Neuronal stem cell (in vitro differentiated cells): ENCODE measurements around the gene ENKUR.
"Not testable (repeated sequence)": the region's sequence is repeated elsewhere in the genome, so short reads cannot be mapped to it uniquely, and the experiment has no call there.

Experiments
- DNase-seq: peaks from one replicate; pipeline ENCODE4 v3.0.0-alpha.2; 2013; ENCODE audit warnings: low spot score
- H2AFZ ChIP-seq: one replicate; pipeline ENCODE4 v1.6.1; 2013; ENCODE audit warnings: mild to moderate bottlenecking, low read length, inconsistent platforms
- H2AK5ac ChIP-seq: 2 replicates; pipeline ENCODE4 v1.6.1; 2013; ENCODE audit warnings: low read depth, mild to moderate bottlenecking, inconsistent platforms, low read length, moderate library complexity, mixed read lengths
- H2BK120ac ChIP-seq: 2 replicates; pipeline ENCODE4 v1.6.1; 2013; ENCODE audit warnings: low read depth, mild to moderate bottlenecking, inconsistent platforms, low read length, moderate library complexity, mixed read lengths
- H2BK12ac ChIP-seq: one replicate; pipeline ENCODE4 v1.6.1; 2013; ENCODE audit warnings: low read length, inconsistent platforms
- H2BK15ac ChIP-seq: 2 replicates; pipeline ENCODE4 v1.6.1; 2013; ENCODE audit warnings: mild to moderate bottlenecking, low read length, inconsistent platforms, mixed read lengths
- H2BK5ac ChIP-seq: one replicate; pipeline ENCODE4 v1.6.1; 2013; ENCODE audit warnings: inconsistent platforms, mild to moderate bottlenecking, low read length, moderate library complexity
- H3K14ac ChIP-seq: one replicate; pipeline ENCODE4 v1.6.1; 2013; ENCODE audit warnings: low read length, inconsistent platforms
- H3K18ac ChIP-seq: 2 replicates; pipeline ENCODE4 v1.6.1; 2013; ENCODE audit warnings: low read length, inconsistent platforms
- H3K23ac ChIP-seq: 2 replicates; pipeline ENCODE4 v1.6.1; 2013; ENCODE audit warnings: low read depth, mild to moderate bottlenecking, mixed read lengths, low read length, inconsistent platforms; ENCODE audit not compliant: poor library complexity
- H3K27ac ChIP-seq: replicated peaks from 3 replicates; pipeline ENCODE4 v1.5.1; 2013; ENCODE audit warnings: low read length, inconsistent platforms
- H3K27me3 ChIP-seq, 3 experiments: 2 replicates each; pipeline ENCODE4 v1.6.1; 2013; ENCODE audit warnings: low read length in 3 of 3, mild to moderate bottlenecking in 2 of 3, inconsistent platforms in 1 of 3, low read depth in 1 of 3, mixed read lengths in 1 of 3, moderate library complexity in 1 of 3; ENCODE audit not compliant: control insufficient read depth in 3 of 3, insufficient read depth in 3 of 3
- H3K36me3 ChIP-seq, 2 donors: replicated peaks in 1 of 2; 2 replicates each; pipeline ENCODE4 v1.6.1; 2013; ENCODE audit warnings: low read length in 2 of 2; ENCODE audit not compliant: control insufficient read depth in 2 of 2, insufficient read depth in 2 of 2
- H3K4ac ChIP-seq: 2 replicates; pipeline ENCODE4 v1.6.1; 2013; ENCODE audit warnings: inconsistent platforms, mild to moderate bottlenecking, low read length, moderate library complexity
- H3K4me1 ChIP-seq, 2 donors: 1 replicate in 1 of 2; 2 replicates in 1 of 2; pipeline ENCODE4 v1.6.1; 2013; ENCODE audit warnings: low read length in 2 of 2, low read depth in 1 of 2; ENCODE audit not compliant: control insufficient read depth in 2 of 2, insufficient read depth in 1 of 2
- H3K4me2 ChIP-seq: one replicate; pipeline ENCODE4 v1.6.1; 2013; ENCODE audit warnings: mild to moderate bottlenecking, low read length, inconsistent platforms; ENCODE audit not compliant: insufficient read depth, poor library complexity, severe bottlenecking
- H3K4me3 ChIP-seq, 2 donors: 2 replicates each; pipeline ENCODE4 v1.5.1; 2013; ENCODE audit warnings: low read length in 2 of 2, mild to moderate bottlenecking in 2 of 2, inconsistent platforms in 1 of 2, moderate library complexity in 1 of 2
- H3K79me1 ChIP-seq: one replicate; pipeline ENCODE4 v1.6.1; 2013; ENCODE audit warnings: low read depth, mild to moderate bottlenecking, inconsistent platforms, low read length, moderate library complexity
- H3K9ac ChIP-seq: one replicate; pipeline ENCODE4 v1.6.1; 2013; ENCODE audit warnings: mild to moderate bottlenecking, low read depth, low read length, inconsistent platforms; ENCODE audit not compliant: poor library complexity
- H3K9me3 ChIP-seq, 2 donors: replicated peaks in 1 of 2; 2 replicates each; pipeline versions ENCODE3 to v1.6.1; 2013; ENCODE audit warnings: low read length in 2 of 2, mild to moderate bottlenecking in 2 of 2, inconsistent platforms in 1 of 2, low read depth in 1 of 2, mixed read lengths in 1 of 2, moderate library complexity in 1 of 2; ENCODE audit not compliant: control insufficient read depth in 2 of 2, insufficient read depth in 1 of 2
- H4K8ac ChIP-seq: one replicate; pipeline ENCODE4 v1.6.1; 2013; ENCODE audit warnings: low read depth, mild to moderate bottlenecking, inconsistent platforms, low read length, moderate library complexity
- H4K91ac ChIP-seq: one replicate; pipeline ENCODE4 v1.6.1; 2013; ENCODE audit warnings: low read length, low read depth, mild to moderate bottlenecking, inconsistent platforms; ENCODE audit not compliant: poor library complexity
- WGBS, 2 donors: extraction: QIAGEN DNeasy Blood & Tissue Kit; methylation state at CpG; one replicate each; pipeline ENCODE4 v1.1.7; 2013; ENCODE audit warnings: missing lambda C conversion rate in 2 of 2, mixed read lengths in 1 of 2; ENCODE audit not compliant: insufficient read length in 2 of 2, insufficient replicate concordance in 1 of 2; ENCODE audit errors: extremely low coverage in 2 of 2; 5-methylcytosine and 5-hydroxymethylcytosine counted together

Gene ENKUR

DNA sequence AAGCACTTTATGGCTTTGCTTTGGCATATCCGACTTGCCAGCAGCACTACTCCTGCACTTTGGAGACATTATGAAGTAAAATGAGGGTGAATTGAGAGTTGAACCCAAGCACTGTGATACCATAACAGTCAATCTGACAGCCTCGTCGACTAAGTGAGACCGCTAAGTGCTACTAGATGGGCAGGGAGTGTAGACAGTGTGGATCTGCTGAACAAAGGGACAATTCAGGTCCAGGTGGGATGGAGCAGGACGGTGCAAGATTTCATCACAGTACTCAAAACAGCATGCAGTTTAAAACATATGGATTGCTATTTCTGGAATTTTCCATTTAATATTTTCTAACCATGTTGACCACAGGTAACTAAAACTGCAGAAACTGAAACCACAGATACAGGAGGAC lies 42.8 kb downstream of the ENKUR start:
- Histone ChIP-seq H2AFZ (no peak overlapping the region), H2BK5ac (no peak overlapping the region), H3K4ac (no peak overlapping the region), H2BK12ac (no peak overlapping the region), H3K27ac (no peak overlapping the region), H3K79me1 (no peaks in the 10 kb centered on the region), H3K18ac (no peak overlapping the region), H3K4me3 (no peak overlapping the region), H3K36me3 (no peaks in the 10 kb centered on the region), H4K91ac (no peak overlapping the region), H3K14ac (no peak overlapping the region), H3K23ac (no peak overlapping the region), H3K27me3 (no peaks in the 10 kb centered on the region), H2BK15ac (no peak overlapping the region), H3K4me1 (peaks cover 0 to 1% of the 10 kb centered on the region in 2 donors), H3K9me3 (no peaks in the 10 kb centered on the region), H3K9ac (no peak overlapping the region), H2BK120ac (no peak overlapping the region), H2AK5ac (no peak overlapping the region), H4K8ac (no peak overlapping the region), H3K4me2 (no peak overlapping the region)
- WGBS, 2 donors: no CpG with 5 or more reads among the region's 5 CpGs
- DNase-seq: no peak

DNA sequence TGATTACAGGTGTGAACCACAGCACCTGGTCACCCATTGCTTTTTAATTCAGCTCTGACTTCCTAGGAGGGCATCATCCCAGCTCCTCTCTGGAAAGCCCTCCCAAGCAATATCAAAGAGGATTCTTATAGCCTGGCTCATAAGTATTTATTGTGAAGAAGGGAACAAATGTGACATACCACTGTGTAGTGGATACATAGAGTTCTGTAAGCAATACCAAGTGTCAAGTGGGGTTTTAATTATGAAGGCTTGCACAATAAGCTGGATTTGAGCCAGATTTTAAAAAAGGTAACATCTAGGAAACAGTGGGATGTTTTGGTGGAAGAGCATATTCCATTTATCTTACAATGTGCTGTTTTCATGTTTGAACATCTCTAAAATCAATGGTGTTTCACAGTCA lies 44.6 kb downstream of the ENKUR start:
- no peak overlapping the region for H2AFZ ChIP-seq
- H3K9ac ChIP-seq: no peak overlapping the region
- H2BK120ac ChIP-seq: no peak overlapping the region
- no peak overlapping the region for H2BK12ac ChIP-seq
- peaks cover 3% of the 10 kb centered on the region for H3K79me1 ChIP-seq
- no peak overlapping the region for H3K4me3 ChIP-seq
- H3K4me2 ChIP-seq: peak overlapping the region; percentile 4
- no peak overlapping the region for H3K18ac ChIP-seq
- H3K4me1 ChIP-seq: peaks cover 0 to 1% of the 10 kb centered on the region in 2 donors
- H3K27ac ChIP-seq: no peak overlapping the region
- no peak overlapping the region for H4K91ac ChIP-seq
- no peak overlapping the region for H2BK5ac ChIP-seq
- H4K8ac ChIP-seq: no peak overlapping the region
- peaks cover 0 to 3% of the 10 kb centered on the region in 2 donors for H3K9me3 ChIP-seq
- H2BK15ac ChIP-seq: no peak overlapping the region
- H3K23ac ChIP-seq: no peak overlapping the region
- no peaks in the 10 kb centered on the region for H3K27me3 ChIP-seq
- H2AK5ac ChIP-seq: no peak overlapping the region
- H3K14ac ChIP-seq: no peak overlapping the region
- DNase-seq: no peak
- no peaks in the 10 kb centered on the region for H3K36me3 ChIP-seq
- no peak overlapping the region for H3K4ac ChIP-seq

DNA sequence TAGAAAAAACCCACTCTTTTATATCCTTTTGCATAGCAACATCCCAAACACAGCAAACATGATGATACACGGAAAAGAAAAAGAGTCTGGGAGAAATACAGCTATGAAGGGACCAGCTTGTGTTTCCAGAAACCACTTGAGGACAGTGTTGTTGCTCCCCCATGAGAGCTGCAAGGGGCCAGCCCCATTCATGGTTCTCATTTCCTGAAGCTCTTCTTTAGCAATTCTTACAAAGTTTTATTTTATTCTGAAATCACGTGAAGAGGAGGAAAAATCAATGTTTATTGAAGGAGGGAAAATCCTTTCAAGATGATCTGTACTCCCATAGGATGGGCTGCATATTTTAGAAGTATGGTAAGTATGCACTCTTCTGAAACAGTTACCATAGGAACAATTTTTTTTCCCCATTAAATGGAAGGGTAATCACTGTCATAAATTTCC lies 46.1 kb downstream of the ENKUR start:
- peaks cover 0 to 1% of the 10 kb centered on the region in 2 donors for H3K4me1 ChIP-seq

DNA sequence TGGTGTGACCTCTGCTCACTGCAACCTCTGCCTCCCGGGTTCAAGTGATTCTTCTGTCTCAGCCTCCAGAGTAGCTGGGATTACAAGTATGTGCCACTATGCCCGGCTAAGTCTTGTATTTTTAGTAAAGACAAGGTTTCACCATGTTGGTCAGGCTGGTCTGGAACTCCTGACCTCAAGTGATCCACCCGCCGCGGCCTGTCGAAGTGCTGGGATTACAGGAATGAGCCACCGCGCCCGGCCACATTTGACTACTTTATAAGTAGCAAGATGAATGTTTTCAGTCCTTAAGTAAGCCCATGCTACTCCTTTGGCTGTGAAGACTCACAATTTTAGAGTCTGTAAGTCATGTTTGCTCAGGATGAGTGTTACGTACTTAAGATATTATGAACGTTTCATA lies 47.0 kb downstream of the ENKUR start:
- not testable (repeated sequence) for H3K79me1 ChIP-seq, DNase-seq, H3K9ac ChIP-seq, H3K9me3 ChIP-seq, H4K8ac ChIP-seq, H2BK120ac ChIP-seq, H3K14ac ChIP-seq, H4K91ac ChIP-seq, H2AFZ ChIP-seq, H3K36me3 ChIP-seq, H2AK5ac ChIP-seq, H3K18ac ChIP-seq, H3K27me3 ChIP-seq, H3K4ac ChIP-seq, H3K4me1 ChIP-seq, H3K23ac ChIP-seq, H3K27ac ChIP-seq, H2BK5ac ChIP-seq, H3K4me2 ChIP-seq, H2BK12ac ChIP-seq, H2BK15ac ChIP-seq, H3K4me3 ChIP-seq
- no CpG with 5 or more reads among the region's 11 CpGs for WGBS, 2 donors

More for the DNA sequence above, 46.1 kb downstream of the ENKUR start:
- Histone ChIP-seq H3K18ac (no peak overlapping the region), H2BK120ac (no peak overlapping the region), H3K27me3 (no peaks in the 10 kb centered on the region), H3K14ac (no peak overlapping the region), H3K27ac (no peak overlapping the region), H4K91ac (no peak overlapping the region), H2BK5ac (no peak overlapping the region), H3K79me1 (peaks cover 3% of the 10 kb centered on the region), H3K9me3 (peaks cover 0 to 3% of the 10 kb centered on the region in 2 donors), H4K8ac (no peak overlapping the region), H2BK12ac (no peak overlapping the region), H3K9ac (no peak overlapping the region), H2BK15ac (no peak overlapping the region), H3K4me3 (no peak overlapping the region), H3K4me2 (no peak overlapping the region), H3K23ac (no peak overlapping the region), H2AFZ (no peak overlapping the region), H2AK5ac (no peak overlapping the region), H3K36me3 (no peaks in the 10 kb centered on the region), H3K4ac (no peak overlapping the region)
- no CpG with 5 or more reads among the region's 2 CpGs for WGBS, 2 donors
- DNase-seq: no peak
